ENCODE results near the gene GNAQ.

- TF ChIP-seq CTCF (IDR thresholded peaks at IDR 0.05) (no peak), ATF3 (CRISPR knock-in tag; conservative IDR thresholded peaks at IDR 0.05) (no peak), TP53 (CRISPR knock-in tag; IDR thresholded peaks at IDR 0.05) (no peak), ZNF396 (CRISPR knock-in tag; IDR thresholded peaks at IDR 0.05; ENCODE audit: borderline replicate concordance) (no peak)
Observed at GRCh38 chr9:77712533-77713130, 319.0 kb downstream of the GNAQ start.

Data from WTC11 (cell line).